HEK293 (cell line): Measurements from ENCODE around the gene EBP.

Source experiments
- CTCF ChIA-PET: fragments of 350-600 bp; formaldehyde crosslinking; extraction: SDS; loops from one replicate; lab custom pipeline; 2021; ENCODE audit warnings: antibody characterized with exemption; lab: Yijun Ruan, JAX
- POLR2A ChIA-PET: fragments of 300-600 bp; formaldehyde crosslinking; extraction: SDS; loops from one replicate; lab custom pipeline; 2020; ENCODE audit warnings: antibody characterized with exemption, inconsistent platforms; lab: Yijun Ruan, JAX
- H3K27ac ChIP-seq: fragments of 200-500 bp; sonication (Bioruptor generic); 2 replicates; pipeline ENCODE4 v1.5.1; 2014; ENCODE audit warnings: low read depth, low read length, control low read depth, inconsistent platforms; ENCODE audit errors: extremely low read depth
- H3K36me3 ChIP-seq, 2 experiments: fragments of 200-500 bp in 1 of 2; sonication (Bioruptor generic) in 1 of 2; 1 replicate in 1 of 2; 2 replicates in 1 of 2; pipeline ENCODE4 v1.5.1; 2014 to 2017; ENCODE audit warnings: inconsistent platforms in 2 of 2, low read length in 2 of 2; ENCODE audit not compliant: control insufficient read depth in 2 of 2, insufficient read depth in 1 of 2
- H3K4me1 ChIP-seq: fragments of 200-500 bp; sonication (Bioruptor generic); 2 replicates; pipeline ENCODE4 v1.5.1; 2014; ENCODE audit warnings: mild to moderate bottlenecking, low read length, inconsistent platforms; ENCODE audit not compliant: control insufficient read depth, insufficient read depth
- H3K4me3 ChIP-seq: 2 replicates; pipeline ENCODE4 v1.5.1; 2011; ENCODE audit warnings: low read depth, mild to moderate bottlenecking, control low read depth, low read length, moderate library complexity
- H3K9me3 ChIP-seq: fragments of 200-500 bp; sonication (Bioruptor generic); 2 replicates; pipeline ENCODE4 v1.5.1; 2014; ENCODE audit warnings: low read depth, low read length, inconsistent platforms; ENCODE audit not compliant: control insufficient read depth, insufficient read depth
- CTCF ChIP-seq: fragments of 450-650 bp; formaldehyde crosslinking; IDR thresholded peaks from 2 replicates; pipeline ENCODE4 v1.5.1; 2016; ENCODE audit warnings: missing biosample characterization, missing genetic modification characterization
- GLI4 ChIP-seq: fragments of 450-650 bp; formaldehyde crosslinking; IDR thresholded peaks from 2 replicates; pipeline ENCODE4 v1.5.1; 2016; ENCODE audit warnings: missing biosample characterization, missing genetic modification characterization
- GLIS2 ChIP-seq: fragments of 450-650 bp; formaldehyde crosslinking; IDR thresholded peaks from 2 replicates; pipeline ENCODE4 v1.5.1; 2016; ENCODE audit warnings: missing biosample characterization, missing genetic modification characterization
- KLF7 ChIP-seq: fragments of 450-650 bp; formaldehyde crosslinking; IDR thresholded peaks from 2 replicates; pipeline ENCODE4 v1.5.1; 2016; ENCODE audit warnings: missing biosample characterization, missing genetic modification characterization, borderline replicate concordance
- KLF8 ChIP-seq: fragments of 450-650 bp; formaldehyde crosslinking; IDR thresholded peaks from 2 replicates; pipeline ENCODE4 v1.5.1; 2016; ENCODE audit warnings: missing biosample characterization, missing genetic modification characterization
- OVOL3 ChIP-seq: fragments of 450-650 bp; formaldehyde crosslinking; IDR thresholded peaks from 2 replicates; pipeline ENCODE4 v1.5.1; 2016; ENCODE audit warnings: missing biosample characterization, missing genetic modification characterization
- SCRT1 ChIP-seq: fragments of 450-650 bp; formaldehyde crosslinking; IDR thresholded peaks from 2 replicates; pipeline ENCODE4 v1.5.1; 2016; ENCODE audit warnings: missing biosample characterization, missing genetic modification characterization, borderline replicate concordance
- SP3 ChIP-seq: fragments of 450-650 bp; formaldehyde crosslinking; IDR thresholded peaks from 2 replicates; pipeline ENCODE4 v1.5.1; 2016; ENCODE audit warnings: missing biosample characterization, missing genetic modification characterization
- WT1 ChIP-seq: fragments of 450-650 bp; formaldehyde crosslinking; IDR thresholded peaks from 2 replicates; pipeline ENCODE4 v1.5.1; 2016; ENCODE audit warnings: missing biosample characterization, missing genetic modification characterization
- YY1 ChIP-seq: fragments of 450-650 bp; formaldehyde crosslinking; IDR thresholded peaks from 2 replicates; pipeline ENCODE4 v1.5.1; 2018; ENCODE audit warnings: missing biosample characterization, missing genetic modification characterization
- ZFP37 ChIP-seq: fragments of 450-650 bp; formaldehyde crosslinking; IDR thresholded peaks from 2 replicates; pipeline ENCODE4 v1.5.1; 2016; ENCODE audit warnings: missing biosample characterization, missing genetic modification characterization
- ZFP69B ChIP-seq: fragments of 450-650 bp; formaldehyde crosslinking; IDR thresholded peaks from 2 replicates; pipeline ENCODE4 v1.5.1; 2016; ENCODE audit warnings: missing biosample characterization, missing genetic modification characterization
- ZNF140 ChIP-seq: fragments of 450-650 bp; formaldehyde crosslinking; IDR thresholded peaks from 2 replicates; pipeline ENCODE4 v1.5.1; 2016; ENCODE audit warnings: missing biosample characterization, missing genetic modification characterization
- ZNF16 ChIP-seq: fragments of 450-650 bp; formaldehyde crosslinking; IDR thresholded peaks from 2 replicates; pipeline ENCODE4 v1.5.1; 2016; ENCODE audit warnings: low read depth, missing biosample characterization, missing genetic modification characterization
- ZNF324 ChIP-seq: fragments of 450-650 bp; formaldehyde crosslinking; IDR thresholded peaks from 2 replicates; pipeline ENCODE4 v1.5.1; 2016; ENCODE audit warnings: missing biosample characterization, missing genetic modification characterization
- ZNF366 ChIP-seq: fragments of 450-650 bp; formaldehyde crosslinking; conservative IDR thresholded peaks from 2 replicates; pipeline ENCODE4 v1.5.1; 2016; ENCODE audit warnings: missing biosample characterization, missing genetic modification characterization
- ZNF416 ChIP-seq: fragments of 450-650 bp; formaldehyde crosslinking; IDR thresholded peaks from 2 replicates; pipeline ENCODE4 v1.5.1; 2016; ENCODE audit warnings: missing biosample characterization, missing genetic modification characterization
- ZNF48 ChIP-seq: fragments of 450-650 bp; formaldehyde crosslinking; IDR thresholded peaks from 2 replicates; pipeline ENCODE4 v1.5.1; 2016; ENCODE audit warnings: missing biosample characterization, missing genetic modification characterization
- ZNF488 ChIP-seq: fragments of 450-650 bp; formaldehyde crosslinking; IDR thresholded peaks from 2 replicates; pipeline ENCODE4 v1.5.1; 2016; ENCODE audit warnings: missing biosample characterization, missing genetic modification characterization
- ZNF544 ChIP-seq: fragments of 450-650 bp; formaldehyde crosslinking; IDR thresholded peaks from 2 replicates; pipeline ENCODE4 v1.5.0; 2017; ENCODE audit warnings: missing biosample characterization, missing genetic modification characterization
- ZNF558 ChIP-seq: fragments of 450-650 bp; formaldehyde crosslinking; IDR thresholded peaks from 2 replicates; pipeline ENCODE4 v1.5.1; 2016; ENCODE audit warnings: missing biosample characterization, missing genetic modification characterization
- ZNF626 ChIP-seq: fragments of 450-650 bp; sonication (Bioruptor Pico); formaldehyde crosslinking; IDR thresholded peaks from 2 replicates; pipeline ENCODE4 v1.5.1; 2018; ENCODE audit warnings: missing biosample characterization, missing genetic modification characterization, inconsistent platforms
- ZNF664 ChIP-seq: fragments of 450-650 bp; formaldehyde crosslinking; IDR thresholded peaks from 2 replicates; pipeline ENCODE4 v1.5.1; 2016; ENCODE audit warnings: missing biosample characterization, missing genetic modification characterization
- ZNF677 ChIP-seq: fragments of 450-650 bp; IDR thresholded peaks from 2 replicates; pipeline ENCODE4 v1.5.0; 2018; ENCODE audit warnings: missing biosample characterization, mild to moderate bottlenecking, missing genetic modification characterization, moderate library complexity
- ZNF701 ChIP-seq: fragments of 450-650 bp; formaldehyde crosslinking; IDR thresholded peaks from 2 replicates; pipeline ENCODE4 v1.5.1; 2016; ENCODE audit warnings: missing biosample characterization, missing genetic modification characterization
- ZSCAN16 ChIP-seq: fragments of 450-650 bp; formaldehyde crosslinking; IDR thresholded peaks from 2 replicates; pipeline ENCODE4 v1.5.1; 2016; ENCODE audit warnings: missing biosample characterization, missing genetic modification characterization
- ZSCAN30 ChIP-seq: fragments of 450-650 bp; IDR thresholded peaks from 2 replicates; pipeline ENCODE4 v1.5.1; 2018; ENCODE audit warnings: missing biosample characterization, mild to moderate bottlenecking, missing genetic modification characterization, moderate library complexity
- TF ChIP-seq, protein P1 (sequence below): fragments of 450-650 bp; formaldehyde crosslinking; IDR thresholded peaks from 2 replicates; pipeline ENCODE4 v1.5.1; 2016; ENCODE audit warnings: missing biosample characterization, missing genetic modification characterization
- TF ChIP-seq, protein P2 (sequence below): fragments of 450-650 bp; formaldehyde crosslinking; IDR thresholded peaks from 2 replicates; pipeline ENCODE4 v1.5.1; 2017; ENCODE audit warnings: missing biosample characterization, mild to moderate bottlenecking, missing genetic modification characterization, moderate library complexity
- TF ChIP-seq, protein P3 (sequence below): fragments of 450-650 bp; formaldehyde crosslinking; IDR thresholded peaks from 2 replicates; pipeline ENCODE4 v1.5.1; 2016; ENCODE audit warnings: missing biosample characterization, missing genetic modification characterization

The EBP gene

GRCh38 chrX:48573690-48574269 is 52.2 kb downstream of the EBP start (continued):
- TF ChIP-seq SCRT1 (tag by site-specific recombination) (no peak), ZSCAN16 (tag by site-specific recombination) (no peak; the same call in 1 of the 2 replicates), ZNF677 (tag by site-specific recombination) (no peak), ZNF48 (tag by site-specific recombination) (no peak), ZNF140 (no peak), ZNF701 (tag by site-specific recombination) (no peak), ZNF664 (tag by site-specific recombination) (no peak), GLIS2 (tag by site-specific recombination) (no peak), OVOL3 (no peak), ZNF416 (tag by site-specific recombination) (no peak), GLI4 (tag by site-specific recombination) (no peak)
- TF ChIP-seq, protein P1, sequence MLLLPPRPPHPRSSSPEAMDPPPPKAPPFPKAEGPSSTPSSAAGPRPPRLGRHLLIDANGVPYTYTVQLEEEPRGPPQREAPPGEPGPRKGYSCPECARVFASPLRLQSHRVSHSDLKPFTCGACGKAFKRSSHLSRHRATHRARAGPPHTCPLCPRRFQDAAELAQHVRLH (tag by site-specific recombination) = no peak
- TF ChIP-seq, all 188 proteins: peak for 31

DNA sequence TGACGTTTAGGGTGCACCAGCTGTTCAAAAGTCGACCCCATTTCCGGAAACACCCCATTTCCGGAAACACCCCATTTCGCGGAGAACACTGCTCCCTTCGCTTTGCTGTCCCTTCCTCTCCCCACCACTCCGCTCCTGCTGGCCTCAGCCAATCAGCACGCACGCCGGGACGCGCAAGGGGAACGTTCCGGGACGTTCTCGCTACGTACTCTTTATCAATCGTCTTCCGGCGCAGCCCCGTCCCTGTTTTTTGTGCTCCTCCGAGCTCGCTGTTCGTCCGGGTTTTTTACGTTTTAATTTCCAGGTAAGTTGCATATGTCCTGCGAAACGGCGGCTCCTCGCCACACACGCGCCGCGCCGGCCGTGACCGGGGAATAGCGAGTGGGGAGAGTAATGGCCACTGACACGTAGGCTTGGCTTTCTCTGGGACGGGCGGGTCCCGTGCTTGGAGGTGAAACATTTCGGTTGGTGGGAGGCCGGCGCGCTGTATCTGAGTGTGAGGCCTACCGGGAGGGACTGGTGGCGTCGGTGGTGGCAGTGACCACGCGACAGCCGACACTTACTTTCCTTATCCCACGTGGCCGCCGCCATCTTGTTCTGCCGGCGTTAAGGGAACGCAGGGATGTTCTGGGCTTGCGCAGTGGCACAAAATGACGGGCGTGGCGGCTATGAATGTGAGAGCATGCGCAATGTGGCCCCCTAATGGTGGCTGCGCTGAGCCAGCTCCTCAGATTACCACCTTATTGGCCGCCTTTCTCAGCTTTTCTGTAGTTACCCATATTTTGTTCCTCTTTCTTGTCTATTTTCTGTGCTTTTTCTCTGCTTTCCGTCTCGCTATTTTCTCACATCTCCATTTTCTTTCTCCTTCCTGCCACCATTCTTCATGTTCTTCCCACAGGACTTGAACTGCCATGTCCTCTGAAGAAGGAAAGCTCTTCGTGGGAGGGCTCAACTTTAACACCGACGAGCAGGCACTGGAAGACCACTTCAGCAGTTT is 53.0 kb downstream of the EBP start, which contains the start of gene RBM3:
Gene RBM3, plus strand, starts transcription at position 215 of the 997 bp plus-strand sequence. Its CDS starts 697 bp downstream, at position 912.
- POLR2A ChIA-PET = interaction anchor here (0.5 to 1.7 kb wide), 13 partner anchors 9 to 682 kb away, joined by 3 to 8 read pairs (median 3); partner anchors contain the start of genes GRIPAP1 and TBC1D25
- TF ChIP-seq ZFP37 (peak; percentile 18; the same call in 1 of the 2 replicates), ZNF16 (tag by site-specific recombination) (no peak), GLIS2 (tag by site-specific recombination) (0 out of 2 replicates have a peak, but pooled peaks have one; percentile 18), ZNF544 (tag by site-specific recombination) (no peak), CTCF (peak; percentile 89), ZFP69B (tag by site-specific recombination) (no peak), ZNF558 (tag by site-specific recombination) (no peak; the same call in 1 of the 2 replicates), ZNF366 (tag by site-specific recombination) (peak; percentile 45; the same call in 1 of the 2 replicates), ZSCAN30 (tag by site-specific recombination) (peak; percentile 23; the same call in 1 of the 2 replicates), ZNF626 (no peak), YY1 (tag by site-specific recombination) (peak; percentile 93), SP3 (peak; percentile 75), KLF8 (tag by site-specific recombination) (peak; percentile 98), ZNF324 (tag by site-specific recombination) (peak; percentile 22), ZNF488 (tag by site-specific recombination) (no peak), WT1 (tag by site-specific recombination) (peak; percentile 8), KLF7 (peak; percentile 100)
- TF ChIP-seq, protein P2, sequence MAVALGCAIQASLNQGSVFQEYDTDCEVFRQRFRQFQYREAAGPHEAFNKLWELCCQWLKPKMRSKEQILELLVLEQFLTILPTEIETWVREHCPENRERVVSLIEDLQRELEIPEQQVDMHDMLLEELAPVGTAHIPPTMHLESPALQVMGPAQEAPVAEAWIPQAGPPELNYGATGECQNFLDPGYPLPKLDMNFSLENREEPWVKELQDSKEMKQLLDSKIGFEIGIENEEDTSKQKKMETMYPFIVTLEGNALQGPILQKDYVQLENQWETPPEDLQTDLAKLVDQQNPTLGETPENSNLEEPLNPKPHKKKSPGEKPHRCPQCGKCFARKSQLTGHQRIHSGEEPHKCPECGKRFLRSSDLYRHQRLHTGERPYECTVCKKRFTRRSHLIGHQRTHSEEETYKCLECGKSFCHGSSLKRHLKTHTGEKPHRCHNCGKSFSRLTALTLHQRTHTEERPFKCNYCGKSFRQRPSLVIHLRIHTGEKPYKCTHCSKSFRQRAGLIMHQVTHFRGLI (tag by site-specific recombination) = 0 out of 2 replicates have a peak, but pooled peaks have one; percentile 39
- TF ChIP-seq, protein P3, sequence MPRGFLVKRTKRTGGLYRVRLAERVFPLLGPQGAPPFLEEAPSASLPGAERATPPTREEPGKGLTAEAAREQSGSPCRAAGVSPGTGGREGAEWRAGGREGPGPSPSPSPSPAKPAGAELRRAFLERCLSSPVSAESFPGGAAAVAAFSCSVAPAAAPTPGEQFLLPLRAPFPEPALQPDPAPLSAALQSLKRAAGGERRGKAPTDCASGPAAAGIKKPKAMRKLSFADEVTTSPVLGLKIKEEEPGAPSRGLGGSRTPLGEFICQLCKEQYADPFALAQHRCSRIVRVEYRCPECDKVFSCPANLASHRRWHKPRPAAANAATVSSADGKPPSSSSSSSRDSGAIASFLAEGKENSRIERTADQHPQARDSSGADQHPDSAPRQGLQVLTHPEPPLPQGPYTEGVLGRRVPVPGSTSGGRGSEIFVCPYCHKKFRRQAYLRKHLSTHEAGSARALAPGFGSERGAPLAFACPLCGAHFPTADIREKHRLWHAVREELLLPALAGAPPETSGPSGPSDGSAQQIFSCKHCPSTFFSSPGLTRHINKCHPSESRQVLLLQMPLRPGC (tag by site-specific recombination) = peak; percentile 33; the same call in 1 of the 2 replicates

More for the DNA sequence above, 53.0 kb downstream of the EBP start, which contains the start of gene RBM3:
- H3K4me3 ChIP-seq = peak within 1 kb of the TSS; percentile 80
- peak within 1 kb of the TSS; percentile 92 for H3K27ac ChIP-seq
- peaks cover 3% of the 10 kb centered on the region; the same call in 1 of the 2 replicates for H3K4me1 ChIP-seq
- H3K9me3 ChIP-seq = no peaks in the 10 kb centered on the region
- peaks cover 8 to 46% of the 10 kb centered on the region in 2 experiments for H3K36me3 ChIP-seq
- CTCF ChIA-PET = interaction anchor here (0.7 kb wide), 1 partner anchor 1213 kb away, joined by 3 read pairs; no protein-coding TSS in a partner anchor
